HepG2 (cell line): Measurements from ENCODE around the gene KIF26B. TPM values are rescaled to one million over a fixed set of nuclear protein-coding genes. Genes with fewer than 3 reads are reported as not detected.

Experiments
- CEBPB ChIP-seq: IDR thresholded peaks from 2 replicates; pipeline ENCODE4 v1.6.1; 2011; ENCODE audit warnings: low read depth, low read length, improper control_type of control experiment, borderline replicate concordance
- CEBPG ChIP-seq: IDR thresholded peaks from 2 replicates; pipeline ENCODE4 v1.6.1; 2016
- CHD4 ChIP-seq: fragments of 200-600 bp; sonication (generic); IDR thresholded peaks from 2 replicates; pipeline ENCODE4 v1.7.0; 2017; ENCODE audit warnings: mild to moderate bottlenecking, low read length, borderline replicate concordance
- GFI1 ChIP-seq: sonication (generic); formaldehyde crosslinking; IDR thresholded peaks from 2 replicates; pipeline ENCODE4 v1.5.0; 2020; ENCODE audit warnings: missing genetic modification reagents, mild to moderate bottlenecking, borderline replicate concordance
- GZF1 ChIP-seq: sonication (generic); formaldehyde crosslinking; IDR thresholded peaks from 2 replicates; pipeline ENCODE4 v1.5.1; 2020; ENCODE audit warnings: mild to moderate bottlenecking, missing genetic modification reagents
- LCORL ChIP-seq, 2 experiments: fragments of 450-650 bp in 1 of 2; sonication (generic) in 1 of 2; formaldehyde crosslinking in 1 of 2; IDR thresholded peaks; 2 replicates each; pipeline versions ENCODE4 v1.5.0 to v1.6.1; 2017 to 2020; ENCODE audit warnings: antibody characterized with exemption in 1 of 2, missing genetic modification reagents in 1 of 2
- MTF2 ChIP-seq: sonication (generic); formaldehyde crosslinking; IDR thresholded peaks from 2 replicates; pipeline ENCODE4 v1.5.0; 2020; ENCODE audit warnings: missing genetic modification reagents, borderline replicate concordance
- NFE2L1 ChIP-seq: sonication (generic); formaldehyde crosslinking; IDR thresholded peaks from 2 replicates; pipeline ENCODE4 v1.4.0; 2020; ENCODE audit warnings: missing genetic modification reagents, mild to moderate bottlenecking, borderline replicate concordance
- NFKBIZ ChIP-seq: IDR thresholded peaks from 2 replicates; pipeline ENCODE4 v1.6.1; 2018; ENCODE audit warnings: missing genetic modification reagents, missing compliant biosample characterization
- NKX3-1 ChIP-seq: sonication (generic); formaldehyde crosslinking; IDR thresholded peaks from 2 replicates; pipeline ENCODE4 v1.5.0; 2020; ENCODE audit warnings: missing genetic modification reagents
- NR2F2 ChIP-seq: IDR thresholded peaks from 2 replicates; pipeline ENCODE4 v1.6.1; 2012; ENCODE audit warnings: low read depth, inconsistent platforms, borderline replicate concordance
- PHF21A ChIP-seq: sonication (generic); formaldehyde crosslinking; IDR thresholded peaks from 2 replicates; pipeline ENCODE4 v1.5.0; 2020; ENCODE audit warnings: mild to moderate bottlenecking, missing genetic modification reagents
- RFXANK ChIP-seq: IDR thresholded peaks from 2 replicates; pipeline ENCODE4 v1.6.1; 2016
- RFXAP ChIP-seq: sonication (generic); formaldehyde crosslinking; IDR thresholded peaks from 2 replicates; pipeline ENCODE4 v1.4.0; 2020; ENCODE audit warnings: missing genetic modification reagents, borderline replicate concordance
- SALL2 ChIP-seq: sonication (generic); formaldehyde crosslinking; IDR thresholded peaks from 2 replicates; pipeline ENCODE4 v1.8.1; 2023; ENCODE audit warnings: mild to moderate bottlenecking, missing genetic modification reagents, inconsistent platforms
- SPEN ChIP-seq: sonication (generic); formaldehyde crosslinking; IDR thresholded peaks from 2 replicates; pipeline ENCODE4 v1.5.1; 2020; ENCODE audit warnings: low read depth, mild to moderate bottlenecking, missing genetic modification reagents
- TCF7L2 ChIP-seq: IDR thresholded peaks from 2 replicates; pipeline ENCODE4 v1.6.1; 2011; ENCODE audit warnings: mild to moderate bottlenecking, low read depth, low read length, moderate library complexity
- TFE3 ChIP-seq: IDR thresholded peaks from 2 replicates; pipeline ENCODE4 v1.6.1; 2016
- TSC22D2 ChIP-seq: sonication (generic); formaldehyde crosslinking; IDR thresholded peaks from 2 replicates; pipeline ENCODE4 v1.5.1; 2020; ENCODE audit warnings: missing genetic modification reagents, mild to moderate bottlenecking, borderline replicate concordance
- ZNF17 ChIP-seq: sonication (generic); formaldehyde crosslinking; IDR thresholded peaks from 2 replicates; pipeline ENCODE4 v1.5.0; 2020; ENCODE audit warnings: mild to moderate bottlenecking, missing genetic modification reagents
- ZNF264 ChIP-seq: sonication (generic); formaldehyde crosslinking; IDR thresholded peaks from 2 replicates; pipeline ENCODE4 v1.4.0; 2020; ENCODE audit warnings: missing genetic modification reagents
- ZNF280D ChIP-seq: sonication (generic); formaldehyde crosslinking; IDR thresholded peaks from 2 replicates; pipeline ENCODE4 v1.5.1; 2020; ENCODE audit warnings: mild to moderate bottlenecking, missing genetic modification reagents
- ZNF382 ChIP-seq: sonication (generic); formaldehyde crosslinking; IDR thresholded peaks from 2 replicates; pipeline ENCODE4 v1.5.0; 2020; ENCODE audit warnings: missing genetic modification reagents, mild to moderate bottlenecking, borderline replicate concordance
- polyA plus RNA-seq, 8 experiments: library from polyadenylated mRNA; depleted of rRNA in 3 of 8; stranded (reverse) in 7 of 8; unstranded in 1 of 8; fragments of >200 nt; fragmentation: Illumina TruSeq in 4 of 8; extraction: Trizol in 4 of 8; gene quantifications; 2 replicates each; pipeline versions ENCODE4 v1.2.1 to v1.2.3, GENCODE V29; 2011 to 2016; ENCODE audit warnings: low read depth in 4 of 8, missing spikeins in 1 of 8, mixed read lengths in 1 of 8; ENCODE audit not compliant: insufficient read depth in 1 of 8
- total RNA-seq, 5 experiments: library from RNA; depleted of rRNA; stranded (reverse); fragments of >200 nt; fragmentation: Illumina TruSeq; extraction: Trizol; gene quantifications; 2 replicates each; pipeline ENCODE4 v1.2.3, GENCODE V29; 2016; ENCODE audit warnings: low read depth in 1 of 5
- TF ChIP-seq, protein P1 (sequence below): sonication (generic); formaldehyde crosslinking; IDR thresholded peaks from 2 replicates; pipeline ENCODE4 v1.4.0; 2020; ENCODE audit warnings: missing genetic modification reagents

The KIF26B gene
- total and polyA plus RNA-seq, 2 of the 13 experiments (the other 11 are each of a cell fraction or from before 2014, with no cell fraction given), result 0.08 to 0.09 TPM

DNA sequence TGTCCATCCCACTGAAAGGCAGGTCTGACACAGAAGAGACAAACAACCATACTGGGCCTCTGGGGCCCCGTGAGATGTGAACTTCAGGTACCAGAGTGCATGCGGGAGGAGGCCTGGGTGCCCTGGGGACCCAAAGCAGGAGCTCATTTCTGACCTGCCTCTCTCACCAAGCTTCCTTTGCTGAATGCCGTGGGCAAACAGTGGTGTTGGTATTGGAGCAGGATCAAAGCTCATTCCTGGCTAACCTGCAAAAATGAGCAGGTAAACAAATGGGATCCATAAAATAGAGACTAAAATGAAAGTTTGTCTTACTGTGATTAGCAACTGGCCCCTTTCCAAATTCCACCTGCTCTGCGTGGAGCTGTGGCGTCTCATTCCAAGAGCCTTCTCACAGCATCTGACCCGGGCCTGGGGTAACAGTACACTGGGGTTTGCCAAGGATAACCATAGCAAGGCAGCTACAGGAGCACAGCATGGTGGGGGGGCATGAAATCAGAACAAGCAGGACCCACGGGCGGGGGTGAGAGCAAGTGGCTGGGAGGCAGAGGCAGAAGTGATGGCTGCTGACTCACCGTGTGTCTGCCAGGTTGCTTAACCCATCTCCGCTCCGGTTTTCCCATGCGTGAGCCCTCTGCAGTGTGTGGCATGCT lies 103.6 kb downstream of the KIF26B start (continued):
- TF ChIP-seq, protein P1, sequence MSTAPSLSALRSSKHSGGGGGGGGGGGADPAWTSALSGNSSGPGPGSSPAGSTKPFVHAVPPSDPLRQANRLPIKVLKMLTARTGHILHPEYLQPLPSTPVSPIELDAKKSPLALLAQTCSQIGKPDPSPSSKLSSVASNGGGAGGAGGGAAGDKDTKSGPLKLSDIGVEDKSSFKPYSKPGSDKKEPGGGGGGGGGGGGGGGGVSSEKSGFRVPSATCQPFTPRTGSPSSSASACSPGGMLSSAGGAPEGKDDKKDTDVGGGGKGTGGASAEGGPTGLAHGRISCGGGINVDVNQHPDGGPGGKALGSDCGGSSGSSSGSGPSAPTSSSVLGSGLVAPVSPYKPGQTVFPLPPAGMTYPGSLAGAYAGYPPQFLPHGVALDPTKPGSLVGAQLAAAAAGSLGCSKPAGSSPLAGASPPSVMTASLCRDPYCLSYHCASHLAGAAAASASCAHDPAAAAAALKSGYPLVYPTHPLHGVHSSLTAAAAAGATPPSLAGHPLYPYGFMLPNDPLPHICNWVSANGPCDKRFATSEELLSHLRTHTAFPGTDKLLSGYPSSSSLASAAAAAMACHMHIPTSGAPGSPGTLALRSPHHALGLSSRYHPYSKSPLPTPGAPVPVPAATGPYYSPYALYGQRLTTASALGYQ (CRISPR knock-in tag), result peak; percentile 78; the same call in 1 of the 2 replicates
- TF ChIP-seq TFE3 (CRISPR knock-in tag) (no peak), RFXANK (CRISPR knock-in tag) (no peak), NR2F2 (peak; percentile 67; the same call in 1 of the 2 replicates), ZNF17 (CRISPR knock-in tag) (no peak), CEBPG (CRISPR knock-in tag) (0 out of 2 replicates have a peak, but pooled peaks have one; percentile 5), TSC22D2 (CRISPR knock-in tag) (no peak), NFKBIZ (CRISPR knock-in tag) (no peak), MTF2 (0 out of 2 replicates have a peak, but pooled peaks have one; percentile 12), RFXAP (CRISPR knock-in tag) (no peak), ZNF280D (CRISPR knock-in tag) (no peak), ZNF382 (no peak), GFI1 (CRISPR knock-in tag) (peak; percentile 100), CHD4 (no peak), SALL2 (CRISPR knock-in tag) (0 out of 2 replicates have a peak, but pooled peaks have one; percentile 60), TCF7L2 (peak; percentile 64), PHF21A (CRISPR knock-in tag) (peak; percentile 87; the same call in 1 of the 2 replicates), CEBPB (peak; percentile 9; the same call in 1 of the 2 replicates), GZF1 (CRISPR knock-in tag) (no peak), NFE2L1 (CRISPR knock-in tag) (no peak), NKX3-1 (CRISPR knock-in tag) (no peak), SPEN (CRISPR knock-in tag) (peak; percentile 11; the same call in 1 of the 2 replicates), ZNF264 (CRISPR knock-in tag) (0 out of 2 replicates have a peak, but pooled peaks have one; percentile 32), LCORL (IDR thresholded peaks at IDR 0.05) (0 out of 2 replicates have a peak, but pooled peaks have one; percentile 32), LCORL (CRISPR knock-in tag; IDR thresholded peaks at IDR 0.05) (peak; percentile 92)
